GM10266 (cell line): ENCODE results near the gene CFAP68.

Source experiments
- DNase-seq: peaks from one replicate; pipeline ENCODE4 v3.0.0; 2012; ENCODE audit errors: extremely low spot score
- TF ChIP-seq, protein P1 (sequence below): IDR thresholded peaks from 2 replicates; pipeline ENCODE4 v1.5.1; 2012; ENCODE audit warnings: mild to moderate bottlenecking, low read depth; ENCODE audit not compliant: control insufficient read depth, insufficient read depth; ENCODE audit errors: missing control alignments

The CFAP68 gene

GRCh38 chr11:111846636-111847035 is 32.7 kb upstream of the CFAP68 start:
- DNase-seq: no peak

GRCh38 chr11:111849631-111850030 is 29.7 kb upstream of the CFAP68 start:
- TF ChIP-seq, protein P1, sequence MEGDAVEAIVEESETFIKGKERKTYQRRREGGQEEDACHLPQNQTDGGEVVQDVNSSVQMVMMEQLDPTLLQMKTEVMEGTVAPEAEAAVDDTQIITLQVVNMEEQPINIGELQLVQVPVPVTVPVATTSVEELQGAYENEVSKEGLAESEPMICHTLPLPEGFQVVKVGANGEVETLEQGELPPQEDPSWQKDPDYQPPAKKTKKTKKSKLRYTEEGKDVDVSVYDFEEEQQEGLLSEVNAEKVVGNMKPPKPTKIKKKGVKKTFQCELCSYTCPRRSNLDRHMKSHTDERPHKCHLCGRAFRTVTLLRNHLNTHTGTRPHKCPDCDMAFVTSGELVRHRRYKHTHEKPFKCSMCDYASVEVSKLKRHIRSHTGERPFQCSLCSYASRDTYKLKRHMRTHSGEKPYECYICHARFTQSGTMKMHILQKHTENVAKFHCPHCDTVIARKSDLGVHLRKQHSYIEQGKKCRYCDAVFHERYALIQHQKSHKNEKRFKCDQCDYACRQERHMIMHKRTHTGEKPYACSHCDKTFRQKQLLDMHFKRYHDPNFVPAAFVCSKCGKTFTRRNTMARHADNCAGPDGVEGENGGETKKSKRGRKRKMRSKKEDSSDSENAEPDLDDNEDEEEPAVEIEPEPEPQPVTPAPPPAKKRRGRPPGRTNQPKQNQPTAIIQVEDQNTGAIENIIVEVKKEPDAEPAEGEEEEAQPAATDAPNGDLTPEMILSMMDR: no peak
- no peak for DNase-seq

More at GRCh38 chr11:111846636-111847035, 32.7 kb upstream of the CFAP68 start:
- TF ChIP-seq, protein P1: no peak

DNA sequence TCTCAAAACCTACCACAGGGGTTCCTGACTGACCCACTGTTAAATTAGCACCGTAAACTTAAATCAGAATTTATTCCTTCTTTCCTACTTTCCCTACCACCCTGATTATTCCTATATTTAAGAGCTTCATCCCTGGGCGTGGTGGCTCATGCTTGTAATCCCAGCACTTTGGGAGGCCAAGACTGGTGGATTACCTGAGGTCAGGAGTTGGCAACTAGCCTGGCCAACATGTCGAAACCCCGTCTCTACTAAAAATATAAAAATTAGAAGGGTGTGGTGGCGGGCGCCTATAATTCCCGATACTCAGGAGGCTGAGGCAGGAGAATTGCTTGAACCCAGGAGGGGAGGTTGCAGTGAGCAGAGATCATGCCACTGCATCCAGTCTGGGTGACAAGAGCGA is 28.3 kb upstream of the CFAP68 start:
- TF ChIP-seq, protein P1: no peak
- no peak for DNase-seq

DNA sequence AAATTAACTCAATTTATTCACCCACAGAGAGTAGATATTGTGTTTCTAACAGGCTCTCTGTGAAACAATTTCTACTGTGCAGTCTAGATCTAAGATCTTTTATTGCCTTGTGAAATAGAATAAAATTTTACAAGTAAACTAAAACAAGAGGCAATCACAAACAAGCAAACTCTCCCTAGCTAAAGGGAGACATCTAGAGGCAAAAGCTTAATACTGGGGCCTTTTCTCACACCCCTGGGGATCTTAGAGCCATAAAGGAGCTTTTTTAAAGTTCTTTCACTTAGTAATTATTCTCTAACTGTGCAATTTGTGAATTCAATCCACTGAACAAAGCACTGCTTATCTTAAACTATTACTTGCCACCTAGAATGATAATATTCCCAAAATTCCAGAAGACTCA is 27.7 kb upstream of the CFAP68 start:
- DNase-seq: no peak
- TF ChIP-seq, protein P1: peak; percentile 44

DNA sequence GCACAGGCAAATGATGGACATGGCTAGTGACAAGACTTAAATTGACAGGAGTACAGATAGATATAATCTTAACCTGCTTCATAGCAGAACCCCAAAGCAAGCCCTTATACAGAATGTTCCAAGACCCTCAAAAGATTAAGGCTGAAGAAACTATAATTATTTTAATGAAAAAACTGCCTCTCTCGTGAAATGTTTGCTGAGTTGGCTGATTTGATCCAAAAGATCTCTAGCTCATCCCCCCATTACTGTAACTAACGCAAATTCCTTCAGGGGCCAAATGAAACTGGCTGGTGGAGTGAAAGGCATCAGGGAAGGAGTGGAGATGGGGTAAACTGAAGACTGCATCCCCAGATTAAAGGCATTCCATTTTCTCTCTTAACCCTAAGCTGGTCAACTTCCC is 27.2 kb upstream of the CFAP68 start:
- TF ChIP-seq, protein P1: no peak
- DNase-seq: no peak

GRCh38 chr11:111855506-111855905 is 23.8 kb upstream of the CFAP68 start:
- TF ChIP-seq, protein P1: no peak
- no peak for DNase-seq

GRCh38 chr11:111860257-111860656 is 19.1 kb upstream of the CFAP68 start:
- DNase-seq: no peak
- TF ChIP-seq, protein P1: no peak

GRCh38 chr11:111870113-111870512 is 9.2 kb upstream of the CFAP68 start:
- TF ChIP-seq, protein P1: no peak
- no peak for DNase-seq
